H1 (cell line): Measurements from ENCODE around the gene MRPS10. TPM values are rescaled to one million over a fixed set of nuclear protein-coding genes. Genes with fewer than 3 reads are reported as not detected.

Experiments used
- CHD1 ChIP-seq: IDR thresholded peaks from 2 replicates; pipeline ENCODE4 v1.6.1; 2012; ENCODE audit warnings: low read depth, low read length, improper control_type of control experiment
- FOSL1 ChIP-seq: IDR thresholded peaks from 2 replicates; pipeline ENCODE4 v1.6.1; 2011; ENCODE audit warnings: mild to moderate bottlenecking, low read depth, low read length, moderate library complexity; ENCODE audit not compliant: insufficient read depth
- HDAC2 ChIP-seq, 2 experiments: fragments of 300-600 bp in 1 of 2; sonication (generic) in 1 of 2; IDR thresholded peaks; 2 replicates each; pipeline ENCODE4 v1.6.1; 2011 to 2012; ENCODE audit warnings: low read depth in 2 of 2, low read length in 2 of 2, mild to moderate bottlenecking in 2 of 2, moderate library complexity in 2 of 2, borderline replicate concordance in 1 of 2, inconsistent platforms in 1 of 2
- NRF1 ChIP-seq: IDR thresholded peaks from 2 replicates; pipeline ENCODE4 v1.6.1; 2011; ENCODE audit warnings: mild to moderate bottlenecking, low read depth, low read length, improper control_type of control experiment
- PHF8 ChIP-seq: fragments of 200-600 bp; sonication (generic); conservative IDR thresholded peaks from 2 replicates; pipeline ENCODE4 v1.7.1; 2012; ENCODE audit warnings: low read depth, mild to moderate bottlenecking, inconsistent platforms, low read length, moderate library complexity
- RFX5 ChIP-seq: IDR thresholded peaks from 2 replicates; pipeline ENCODE4 v1.6.1; 2011; ENCODE audit warnings: low read depth, low read length, improper control_type of control experiment, borderline replicate concordance
- TAF7 ChIP-seq: optimal IDR thresholded peaks from 2 replicates; pipeline ENCODE3; 2011; ENCODE audit warnings: low read depth, mild to moderate bottlenecking, inconsistent platforms, low read length, moderate library complexity, borderline replicate concordance
- USF2 ChIP-seq: IDR thresholded peaks from 2 replicates; pipeline ENCODE4 v1.6.1; 2011; ENCODE audit warnings: low read length, improper control_type of control experiment
- polyA plus RNA-seq, 7 experiments: library from polyadenylated mRNA; depleted of rRNA in 3 of 7; stranded (reverse) in 5 of 7; unstranded in 2 of 7; fragments of >200 nt in 5 of 7; fragments of 200-250 nt in 2 of 7; gene quantifications; 1 replicate in 5 of 7; 2 replicates in 1 of 7; 4 replicates in 1 of 7; pipeline versions ENCODE4 v1.2.1 to v1.2.3, GENCODE V29; 2011 to 2013; ENCODE audit warnings: missing spikeins in 2 of 7, mixed read lengths in 2 of 7
- total RNA-seq: library from RNA; stranded (reverse); fragmentation: NEBNext Ultra II Directional; extraction: Animal tissue kit (Norgen Biotek cat#: 25700); gene quantifications from 2 replicates; pipeline ENCODE4 v1.2.1, GENCODE V29; 2021

Gene MRPS10
- total and polyA plus RNA-seq, 2 of the 8 experiments (the other 6 are each of a cell fraction or from before 2014, with no cell fraction given): 20.5 to 33.6 TPM

- TF ChIP-seq USF2: no peak
- no peak for TF ChIP-seq CHD1
- TF ChIP-seq HDAC2 (IDR thresholded peaks at IDR 0.05; ENCODE audit: borderline replicate concordance in 1 of 2, low read depth in 2 of 2, low read length in 2 of 2): no peak
- no peak for TF ChIP-seq FOSL1
- TF ChIP-seq RFX5: no peak
- TF ChIP-seq PHF8: no peak
- TF ChIP-seq NRF1: no peak
- TF ChIP-seq TAF7: no peak
Measured at GRCh38 chr6:42226161-42226611, 8.5 kb upstream of the MRPS10 start (continued).
